Measurements from ENCODE around the gene PNMA1. TPM values are rescaled to one million over a fixed set of nuclear protein-coding genes. Genes with fewer than 3 reads are reported as not detected.

PNMA1 gene
- total RNA-seq, 4 donors from 2014 or later: 21.7 to 27.7 (median 24.7) TPM

DNA sequence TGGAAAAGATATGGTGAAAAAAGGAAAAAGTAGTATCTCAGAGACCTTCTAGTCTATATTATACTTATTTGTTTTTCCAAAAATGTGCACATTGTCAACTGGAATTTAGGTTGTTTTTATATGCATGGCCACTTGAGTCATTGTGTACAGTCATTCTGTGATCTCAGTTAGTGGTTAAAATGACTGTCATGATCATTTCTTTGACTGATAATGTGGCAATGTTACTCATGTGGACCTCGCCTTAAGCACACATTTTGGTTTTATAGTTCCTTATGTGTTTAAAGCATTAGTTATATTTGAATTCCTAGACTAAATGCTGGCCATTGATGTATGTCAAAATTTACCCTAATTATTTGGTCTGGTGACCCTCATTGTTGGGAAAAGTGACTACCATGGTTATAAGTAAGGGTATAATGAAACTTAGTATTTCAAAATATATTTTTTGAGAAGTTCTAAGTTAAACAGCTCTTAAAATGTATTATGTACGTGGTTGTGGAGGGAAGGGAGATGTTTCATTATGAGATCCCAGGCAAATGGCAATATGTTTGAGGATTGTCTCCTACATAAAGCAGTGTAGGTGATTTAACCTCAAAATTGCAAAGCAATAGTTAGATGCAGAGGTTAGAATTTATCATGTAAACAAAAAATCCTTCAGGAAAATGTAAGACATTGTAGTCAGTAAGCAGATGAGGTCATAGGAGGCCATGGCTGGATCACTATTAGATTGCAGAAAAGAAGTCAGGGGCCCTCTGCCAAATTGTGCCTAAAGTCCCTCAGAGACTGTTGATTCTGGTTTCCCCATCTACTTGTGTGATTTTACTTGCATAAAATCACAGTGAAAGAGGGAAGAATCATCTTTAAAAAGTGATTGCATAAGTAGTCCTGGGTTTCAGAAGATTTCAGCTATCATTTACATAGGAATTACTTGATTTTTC lies 17.5 kb downstream of the PNMA1 start:
- intact Hi-C loops (cut with DNase I): no loop called here
- Histone ChIP-seq H3K27me3 (no peaks in the 10 kb centered on the region), H3K4me3 (replicated peaks in 1 of 3) (no peak overlapping the region), H3K4me1 (no peaks in the 10 kb centered on the region), H3K27ac (no peak overlapping the region), H3K9me3 (no peaks in the 10 kb centered on the region), H3K36me3 (no peaks in the 10 kb centered on the region)
- TF ChIP-seq, protein P1, sequence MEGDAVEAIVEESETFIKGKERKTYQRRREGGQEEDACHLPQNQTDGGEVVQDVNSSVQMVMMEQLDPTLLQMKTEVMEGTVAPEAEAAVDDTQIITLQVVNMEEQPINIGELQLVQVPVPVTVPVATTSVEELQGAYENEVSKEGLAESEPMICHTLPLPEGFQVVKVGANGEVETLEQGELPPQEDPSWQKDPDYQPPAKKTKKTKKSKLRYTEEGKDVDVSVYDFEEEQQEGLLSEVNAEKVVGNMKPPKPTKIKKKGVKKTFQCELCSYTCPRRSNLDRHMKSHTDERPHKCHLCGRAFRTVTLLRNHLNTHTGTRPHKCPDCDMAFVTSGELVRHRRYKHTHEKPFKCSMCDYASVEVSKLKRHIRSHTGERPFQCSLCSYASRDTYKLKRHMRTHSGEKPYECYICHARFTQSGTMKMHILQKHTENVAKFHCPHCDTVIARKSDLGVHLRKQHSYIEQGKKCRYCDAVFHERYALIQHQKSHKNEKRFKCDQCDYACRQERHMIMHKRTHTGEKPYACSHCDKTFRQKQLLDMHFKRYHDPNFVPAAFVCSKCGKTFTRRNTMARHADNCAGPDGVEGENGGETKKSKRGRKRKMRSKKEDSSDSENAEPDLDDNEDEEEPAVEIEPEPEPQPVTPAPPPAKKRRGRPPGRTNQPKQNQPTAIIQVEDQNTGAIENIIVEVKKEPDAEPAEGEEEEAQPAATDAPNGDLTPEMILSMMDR (IDR thresholded peaks at IDR 0.05): no peak
- TF ChIP-seq POLR2A (IDR thresholded peaks at IDR 0.05): no peak
- DNase-seq: no peak
- WGBS, 2 donors: 92 to 94% methylated on average over 2 of the region's 2 CpGs

DNA sequence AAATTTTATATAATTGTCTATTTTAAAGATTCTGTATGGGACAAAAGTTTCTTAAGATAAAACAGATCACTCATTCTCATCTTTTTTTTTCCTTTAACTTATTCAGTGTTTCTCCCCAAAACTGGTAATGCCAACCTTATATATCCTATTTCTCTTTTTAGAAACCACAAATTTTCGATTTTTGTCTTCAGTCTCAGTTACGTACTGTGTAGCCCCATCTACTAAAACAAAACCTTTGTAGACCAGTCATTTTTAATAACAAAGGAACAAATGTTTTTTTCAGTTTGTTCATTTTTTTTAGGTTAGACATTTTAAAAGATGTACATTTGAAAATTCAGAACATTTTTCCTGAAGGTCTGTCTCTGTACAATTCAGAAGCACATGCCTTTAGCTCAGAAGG lies 18.2 kb downstream of the PNMA1 start:
- no peaks in the 10 kb centered on the region for H3K4me1 ChIP-seq
- H3K27me3 ChIP-seq: no peaks in the 10 kb centered on the region
- intact Hi-C loops (cut with DNase I): no loop called here
- DNase-seq: no peak
- H3K27ac ChIP-seq: no peak overlapping the region
- TF ChIP-seq, protein P1 (IDR thresholded peaks at IDR 0.05): no peak
- TF ChIP-seq POLR2A (IDR thresholded peaks at IDR 0.05): no peak
- no peaks in the 10 kb centered on the region for H3K9me3 ChIP-seq
- WGBS, 2 donors: 91 to 94% methylated on average over 2 of the region's 2 CpGs
- H3K36me3 ChIP-seq: no peaks in the 10 kb centered on the region
- H3K4me3 ChIP-seq (replicated peaks in 1 of 3): no peak overlapping the region

DNA sequence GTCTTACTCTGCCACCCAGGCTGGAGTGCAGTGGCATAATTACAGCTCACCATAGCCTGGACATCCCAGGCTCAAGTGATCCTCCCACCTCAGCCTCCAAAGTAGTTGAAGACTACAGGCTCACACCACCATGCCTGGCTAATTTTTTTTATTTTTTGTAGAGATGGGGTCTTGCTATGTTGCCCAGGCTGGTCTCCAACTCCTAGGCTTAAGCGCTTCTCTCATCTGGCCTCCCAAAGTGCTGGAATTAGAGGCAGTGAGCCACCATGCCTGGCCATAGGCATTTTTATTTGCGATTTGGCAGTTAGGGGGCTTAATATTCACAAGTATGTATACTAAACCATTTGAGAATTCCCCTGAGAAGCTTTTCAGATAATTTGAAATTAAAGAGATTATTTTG lies 19.1 kb downstream of the PNMA1 start:
- H3K27me3 ChIP-seq: no peaks in the 10 kb centered on the region
- H3K4me3 ChIP-seq (replicated peaks in 1 of 3): no peak overlapping the region
- peaks cover 0 to 6% of the 10 kb centered on the region in 2 donors for H3K36me3 ChIP-seq
- intact Hi-C loops (cut with DNase I): no loop called here
- no peak for DNase-seq
- H3K9me3 ChIP-seq: no peaks in the 10 kb centered on the region
- 81 to 91% methylated on average over 2 of the region's 2 CpGs for WGBS, 2 donors
- no peak overlapping the region for H3K27ac ChIP-seq
- no peaks in the 10 kb centered on the region for H3K4me1 ChIP-seq
- TF ChIP-seq, protein P1 (IDR thresholded peaks at IDR 0.05): no peak

DNA sequence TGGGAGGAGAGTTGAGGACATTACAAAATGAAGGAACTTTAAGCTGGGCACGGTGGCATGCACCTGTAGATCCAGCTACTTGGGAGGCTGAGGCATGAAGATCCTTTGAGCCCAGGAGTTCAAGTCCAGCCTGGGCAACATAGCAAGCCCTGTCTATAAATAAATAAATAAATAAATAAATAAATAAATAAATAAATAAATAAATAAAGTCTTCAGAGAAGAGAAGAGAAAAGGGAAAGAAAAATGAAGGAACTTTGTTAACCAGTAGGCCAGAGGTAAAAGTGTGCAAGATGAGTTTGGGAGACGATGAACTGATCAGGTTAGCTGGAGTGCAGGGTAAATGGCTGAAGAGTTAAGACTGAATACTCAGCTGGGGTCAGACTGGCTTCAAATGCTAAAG lies 20.1 kb downstream of the PNMA1 start:
- intact Hi-C loops (cut with DNase I): no loop called here
- Histone ChIP-seq H3K27ac (no peak overlapping the region), H3K9me3 (no peaks in the 10 kb centered on the region), H3K4me3 (replicated peaks in 1 of 3) (no peak overlapping the region), H3K4me1 (no peaks in the 10 kb centered on the region), H3K36me3 (peaks cover 0 to 9% of the 10 kb centered on the region in 2 donors), H3K27me3 (no peaks in the 10 kb centered on the region)
- no peak for DNase-seq
- no peak for TF ChIP-seq POLR2A (IDR thresholded peaks at IDR 0.05)
- TF ChIP-seq, protein P1 (IDR thresholded peaks at IDR 0.05): no peak
- 94 to 99% methylated on average over 2 of the region's 2 CpGs for WGBS, 2 donors

DNA sequence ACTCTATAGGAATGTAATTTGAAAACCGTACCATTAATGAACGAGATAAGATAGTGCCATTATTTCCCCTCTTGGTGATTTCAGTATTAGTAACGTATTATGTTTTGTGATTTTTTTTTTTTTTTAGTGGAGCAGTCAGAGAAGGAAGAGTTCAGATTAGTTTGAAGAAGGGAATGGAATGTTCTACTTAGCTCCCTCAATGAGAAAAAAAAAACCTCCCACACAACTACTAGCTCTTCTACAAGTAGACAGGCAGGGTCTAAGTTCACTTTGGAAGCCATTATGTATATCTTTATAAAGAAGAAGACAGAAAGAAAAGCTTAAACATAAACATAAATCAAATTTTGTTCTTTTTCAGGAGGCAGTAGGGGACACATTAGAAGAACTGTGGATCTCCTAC lies 27.3 kb downstream of the PNMA1 start:
- no peak for DNase-seq
- Histone ChIP-seq H3K27ac (no peak overlapping the region), H3K4me3 (replicated peaks in 1 of 3) (no peak overlapping the region), H3K36me3 (peaks cover 0 to 9% of the 10 kb centered on the region in 2 donors), H3K4me1 (no peaks in the 10 kb centered on the region), H3K9me3 (no peaks in the 10 kb centered on the region), H3K27me3 (no peaks in the 10 kb centered on the region)
- intact Hi-C loops (cut with DNase I): no loop called here
- WGBS, 2 donors: 89 to 94% methylated on average over 3 of the region's 3 CpGs
- TF ChIP-seq, protein P1 (IDR thresholded peaks at IDR 0.05): no peak
- TF ChIP-seq POLR2A (IDR thresholded peaks at IDR 0.05): no peak
